ENCODE data around the gene LDB2.

LDB2 gene

DNA sequence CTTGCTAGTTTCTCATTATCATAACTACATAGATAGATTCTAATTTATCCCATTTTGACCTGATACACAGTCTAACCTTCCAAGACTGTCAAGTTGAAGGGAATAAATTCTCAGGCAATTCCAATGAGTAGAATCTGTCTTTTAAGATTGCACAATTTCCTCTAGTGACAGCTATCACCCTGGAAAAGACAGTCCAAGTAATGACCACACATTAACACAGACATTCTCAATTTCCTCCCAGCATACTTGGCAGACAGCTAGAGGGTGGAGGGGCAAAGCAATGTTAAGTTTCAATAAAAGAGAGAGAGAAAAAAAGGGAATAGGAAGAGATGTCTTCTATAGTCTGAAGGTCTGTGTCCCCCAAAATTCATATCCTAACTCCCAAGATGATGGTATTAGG lies 234.7 kb downstream of the LDB2 start:
- TF ChIP-seq, protein P1, sequence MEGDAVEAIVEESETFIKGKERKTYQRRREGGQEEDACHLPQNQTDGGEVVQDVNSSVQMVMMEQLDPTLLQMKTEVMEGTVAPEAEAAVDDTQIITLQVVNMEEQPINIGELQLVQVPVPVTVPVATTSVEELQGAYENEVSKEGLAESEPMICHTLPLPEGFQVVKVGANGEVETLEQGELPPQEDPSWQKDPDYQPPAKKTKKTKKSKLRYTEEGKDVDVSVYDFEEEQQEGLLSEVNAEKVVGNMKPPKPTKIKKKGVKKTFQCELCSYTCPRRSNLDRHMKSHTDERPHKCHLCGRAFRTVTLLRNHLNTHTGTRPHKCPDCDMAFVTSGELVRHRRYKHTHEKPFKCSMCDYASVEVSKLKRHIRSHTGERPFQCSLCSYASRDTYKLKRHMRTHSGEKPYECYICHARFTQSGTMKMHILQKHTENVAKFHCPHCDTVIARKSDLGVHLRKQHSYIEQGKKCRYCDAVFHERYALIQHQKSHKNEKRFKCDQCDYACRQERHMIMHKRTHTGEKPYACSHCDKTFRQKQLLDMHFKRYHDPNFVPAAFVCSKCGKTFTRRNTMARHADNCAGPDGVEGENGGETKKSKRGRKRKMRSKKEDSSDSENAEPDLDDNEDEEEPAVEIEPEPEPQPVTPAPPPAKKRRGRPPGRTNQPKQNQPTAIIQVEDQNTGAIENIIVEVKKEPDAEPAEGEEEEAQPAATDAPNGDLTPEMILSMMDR (IDR thresholded peaks at IDR 0.05; ENCODE audit: low read depth, low read length, missing control alignments): no peak
- H3K4me3 ChIP-seq (ENCODE audit: low read depth, low read length): no peak overlapping the region
- no peak for DNase-seq (ENCODE audit: low read depth)

DNA sequence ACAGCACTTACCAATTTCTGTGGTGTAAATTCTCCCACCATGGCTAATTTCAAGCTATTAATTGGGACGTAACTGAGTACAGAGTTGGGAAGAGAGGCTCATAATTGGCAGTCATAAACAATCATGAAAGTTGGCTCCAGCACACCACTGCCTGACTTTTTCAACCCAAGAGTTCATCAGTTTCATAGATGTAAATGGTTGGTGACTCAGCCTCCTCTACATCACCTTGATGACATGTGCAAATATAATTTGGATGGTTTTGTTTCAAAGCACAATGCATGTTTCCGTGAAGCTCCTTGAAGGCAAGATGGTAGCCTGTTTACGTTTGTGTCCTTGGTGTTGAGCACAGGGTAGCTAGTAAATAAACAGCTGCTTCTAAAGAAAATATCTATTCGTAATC lies 235.1 kb downstream of the LDB2 start:
- no peak for DNase-seq (ENCODE audit: low read depth)
- TF ChIP-seq, protein P1 (IDR thresholded peaks at IDR 0.05; ENCODE audit: low read depth, low read length, missing control alignments): no peak

DNA sequence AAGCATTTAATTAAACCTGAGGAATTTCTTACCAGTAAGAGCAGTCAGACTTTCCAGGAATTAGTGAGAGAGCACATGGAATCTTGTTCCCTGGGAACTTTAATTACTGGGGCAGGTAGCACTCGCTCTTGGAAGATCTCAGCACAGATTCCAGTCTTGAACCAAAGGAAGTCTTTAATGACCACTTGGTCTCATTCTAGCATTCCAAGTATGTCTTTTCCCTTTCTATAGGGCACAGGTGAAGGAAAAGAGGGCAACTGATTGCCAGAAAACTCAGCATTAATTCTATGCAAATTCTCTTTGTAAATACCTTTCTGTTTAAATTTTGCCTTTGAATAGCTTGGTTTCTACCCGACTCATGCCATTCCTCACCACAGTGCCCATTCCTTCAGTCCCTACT lies 236.6 kb downstream of the LDB2 start:
- TF ChIP-seq, protein P1 (IDR thresholded peaks at IDR 0.05; ENCODE audit: low read depth, low read length, missing control alignments): no peak
- no peak overlapping the region for H3K4me3 ChIP-seq (ENCODE audit: low read depth, low read length)
- DNase-seq (ENCODE audit: low read depth): no peak

More for the DNA sequence above, 235.1 kb downstream of the LDB2 start:
- no peak overlapping the region for H3K4me3 ChIP-seq (ENCODE audit: low read depth, low read length)

DNA sequence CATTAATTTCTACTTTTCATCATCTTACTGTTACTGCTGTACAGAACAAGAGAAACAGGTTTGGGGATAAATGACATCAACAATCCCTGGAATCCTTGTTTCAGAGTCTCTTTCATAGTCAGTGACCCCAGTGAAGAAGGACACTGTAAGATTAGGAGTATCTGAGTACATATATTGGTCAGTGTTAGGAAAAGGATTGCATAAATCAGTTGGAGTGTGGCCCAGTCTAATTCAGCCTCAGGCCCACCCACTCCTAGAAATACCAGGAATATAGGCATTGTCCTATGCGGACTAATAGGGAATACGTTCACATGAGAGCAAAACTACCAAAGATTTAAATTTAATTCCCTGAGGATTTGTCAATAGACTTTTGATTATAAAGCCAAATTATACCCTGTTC lies 237.8 kb downstream of the LDB2 start:
- TF ChIP-seq, protein P1 (IDR thresholded peaks at IDR 0.05; ENCODE audit: low read depth, low read length, missing control alignments): no peak
- no peak overlapping the region for H3K4me3 ChIP-seq (ENCODE audit: low read depth, low read length)
- no peak for DNase-seq (ENCODE audit: low read depth)

DNA sequence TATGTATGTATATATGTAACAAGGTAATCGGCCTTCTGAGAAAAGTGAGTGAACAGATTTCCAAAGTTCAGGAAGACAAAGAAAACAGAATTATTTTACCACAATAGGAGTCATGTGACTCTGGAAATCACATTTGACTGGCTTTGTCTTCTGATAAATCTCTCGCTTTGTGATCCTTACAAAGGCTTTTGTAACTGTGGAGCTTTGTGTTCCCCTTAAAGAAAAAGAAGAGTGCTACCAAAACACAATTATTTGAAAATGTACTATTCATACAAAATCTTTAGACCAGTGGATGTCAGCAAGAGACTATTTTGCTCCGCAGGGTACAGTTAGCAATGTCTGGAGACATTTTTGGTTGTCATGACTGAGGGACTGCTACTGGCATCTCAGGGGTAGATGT lies 238.8 kb downstream of the LDB2 start:
- no peak overlapping the region for H3K4me3 ChIP-seq (ENCODE audit: low read depth, low read length)
- DNase-seq (ENCODE audit: low read depth): no peak
- TF ChIP-seq, protein P1 (IDR thresholded peaks at IDR 0.05; ENCODE audit: low read depth, low read length, missing control alignments): no peak

DNA sequence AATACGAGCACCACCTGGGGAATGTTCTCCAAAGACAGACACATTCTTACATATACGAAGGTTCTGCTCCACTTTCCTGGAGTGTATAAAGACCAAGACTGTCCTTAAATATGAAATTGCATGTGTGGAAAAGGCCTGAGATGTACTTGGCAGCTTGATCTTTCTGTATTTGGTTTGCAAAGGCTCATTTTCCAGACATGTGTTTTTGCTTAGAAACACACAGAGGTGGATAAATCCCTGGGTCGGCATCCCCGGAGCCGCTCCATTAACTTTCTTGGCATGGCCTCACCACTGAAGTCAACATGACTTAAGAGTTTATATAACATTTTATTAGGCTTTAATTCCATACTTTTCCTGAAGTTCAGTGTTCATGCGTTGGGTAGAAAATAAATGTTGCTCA lies 239.4 kb downstream of the LDB2 start:
- no peak overlapping the region for H3K4me3 ChIP-seq (ENCODE audit: low read depth, low read length)
- TF ChIP-seq, protein P1 (IDR thresholded peaks at IDR 0.05; ENCODE audit: low read depth, low read length, missing control alignments): no peak
- no peak for DNase-seq (ENCODE audit: low read depth)

DNA sequence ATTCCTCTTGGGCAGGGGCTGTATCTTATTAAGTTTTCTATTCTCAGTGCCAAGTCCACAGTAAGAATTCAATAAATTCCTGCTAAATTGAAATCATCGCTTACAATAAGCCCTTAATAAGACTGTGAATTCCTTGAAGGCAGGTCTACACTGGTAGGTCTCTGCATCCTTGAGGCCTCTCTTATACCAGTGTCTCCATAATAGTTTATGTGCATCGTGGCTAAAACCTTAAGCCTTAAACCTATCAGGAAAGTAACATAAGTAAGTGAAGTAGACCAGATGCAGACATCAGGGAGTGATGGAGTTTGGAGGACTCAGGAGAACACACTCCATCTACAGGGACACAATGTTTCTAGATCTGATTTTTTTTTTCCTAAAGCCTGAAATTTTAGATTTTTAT lies 240.3 kb downstream of the LDB2 start:
- DNase-seq (ENCODE audit: low read depth): no peak
- H3K4me3 ChIP-seq (ENCODE audit: low read depth, low read length): no peak overlapping the region
- TF ChIP-seq, protein P1 (IDR thresholded peaks at IDR 0.05; ENCODE audit: low read depth, low read length, missing control alignments): no peak
